COLO668 (cell line): ENCODE measurements around the gene THSD7A.
A peak's percentile ranks its signal among the peaks of the same experiment; 100 is the strongest.

Experiments
- DNase-seq: peaks from one replicate; lab custom pipeline; 2025; ENCODE audit not compliant: unreplicated experiment; lab: John Stamatoyannopoulos, UW

THSD7A gene

GRCh38 chr7:11751315-11751714 is 80.7 kb downstream of the THSD7A start:
- DNase-seq: no peak

GRCh38 chr7:11750191-11750590 is 81.8 kb downstream of the THSD7A start:
- no peak for DNase-seq

DNA sequence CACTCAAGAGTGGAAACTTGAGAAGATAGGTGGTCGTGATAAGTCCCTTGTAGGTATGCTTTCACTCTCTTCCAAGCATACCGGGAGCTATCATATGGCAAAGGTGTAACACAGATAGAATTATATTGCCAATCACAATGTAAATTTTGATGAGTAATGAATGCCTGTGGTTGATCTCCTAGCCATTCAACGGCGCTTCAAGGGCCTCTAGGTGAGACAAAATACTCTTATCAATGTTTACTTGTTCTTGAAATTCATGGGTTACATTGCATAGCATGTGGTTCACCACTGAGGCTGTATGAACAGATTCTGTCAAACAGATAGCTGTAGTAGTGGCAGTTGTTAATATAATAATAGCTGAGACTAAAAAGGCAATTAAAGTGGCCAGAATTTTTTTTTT is 82.4 kb downstream of the THSD7A start:
- DNase-seq: peak; percentile 56

- peak; percentile 21 for DNase-seq
These were observed 83.1 kb downstream of the THSD7A start for GRCh38 chr7:11748884-11749283.

GRCh38 chr7:11747715-11748485 is 84.1 kb downstream of the THSD7A start:
- no peak for DNase-seq

DNA sequence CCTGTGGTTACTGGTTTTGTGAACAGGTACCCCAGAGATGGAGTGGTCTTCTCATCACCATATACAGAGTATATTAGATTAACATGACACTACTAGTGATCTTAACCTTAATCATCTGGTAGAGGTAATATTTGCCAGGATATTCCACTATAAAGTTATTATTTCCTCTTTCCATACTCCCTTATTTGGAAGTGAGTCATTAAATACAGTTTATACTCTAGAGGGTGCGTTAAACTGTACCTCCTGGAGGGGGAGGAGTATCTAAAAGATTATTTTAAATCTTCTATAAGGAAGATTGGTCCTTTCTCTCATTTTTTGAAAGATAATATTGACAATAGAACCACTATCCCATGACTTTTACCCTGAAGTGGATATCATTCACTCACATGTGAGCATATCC is 85.4 kb downstream of the THSD7A start:
- DNase-seq: no peak

- no peak for DNase-seq
These were observed 88.5 kb downstream of the THSD7A start for GRCh38 chr7:11743548-11743947.

DNA sequence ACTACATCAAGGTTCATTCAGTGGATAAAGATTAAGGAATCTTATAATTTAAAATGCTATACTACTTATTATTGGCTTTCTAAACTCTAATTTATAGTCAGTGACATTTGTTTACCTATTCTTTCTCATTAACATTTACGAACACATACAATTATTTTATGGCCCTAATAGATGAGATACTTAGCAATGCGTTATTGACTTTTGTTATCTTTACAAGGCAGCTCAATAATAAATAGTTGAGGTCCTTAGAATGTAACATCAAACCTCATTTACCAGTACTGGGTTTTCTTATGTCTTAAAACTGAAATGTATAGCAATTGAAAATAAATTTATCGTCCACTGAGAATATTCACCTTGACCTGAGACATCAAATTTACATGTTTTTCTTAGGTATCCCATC is 89.0 kb downstream of the THSD7A start:
- DNase-seq: no peak

- no peak for DNase-seq
These were observed 89.5 kb downstream of the THSD7A start for GRCh38 chr7:11742496-11742895.

DNA sequence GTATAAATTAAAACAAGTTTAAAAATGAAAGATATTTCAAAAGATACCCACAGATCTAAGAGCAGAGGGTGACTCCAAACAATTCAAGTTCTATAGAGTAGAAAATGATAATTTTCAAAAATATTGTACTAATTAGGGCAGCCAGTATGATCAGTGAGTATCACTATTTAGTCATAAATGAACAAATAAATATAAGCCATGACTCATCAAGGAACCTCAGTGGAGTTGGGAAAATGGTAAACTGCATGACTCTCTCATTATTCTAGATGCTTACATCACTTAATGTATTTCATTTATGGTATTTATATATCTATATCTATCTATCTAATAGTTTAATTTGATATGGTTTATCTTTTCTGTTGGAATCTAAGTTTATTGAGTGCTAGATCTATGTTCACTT is 94.3 kb downstream of the THSD7A start:
- no peak for DNase-seq

- DNase-seq: no peak
These were observed 99.8 kb downstream of the THSD7A start for GRCh38 chr7:11732207-11732606.

GRCh38 chr7:11730725-11731124 is 101.3 kb downstream of the THSD7A start:
- DNase-seq: no peak

GRCh38 chr7:11727864-11728263 is 104.1 kb downstream of the THSD7A start:
- DNase-seq: no peak

GRCh38 chr7:11726794-11727155 is 105.2 kb downstream of the THSD7A start:
- no peak for DNase-seq

DNA sequence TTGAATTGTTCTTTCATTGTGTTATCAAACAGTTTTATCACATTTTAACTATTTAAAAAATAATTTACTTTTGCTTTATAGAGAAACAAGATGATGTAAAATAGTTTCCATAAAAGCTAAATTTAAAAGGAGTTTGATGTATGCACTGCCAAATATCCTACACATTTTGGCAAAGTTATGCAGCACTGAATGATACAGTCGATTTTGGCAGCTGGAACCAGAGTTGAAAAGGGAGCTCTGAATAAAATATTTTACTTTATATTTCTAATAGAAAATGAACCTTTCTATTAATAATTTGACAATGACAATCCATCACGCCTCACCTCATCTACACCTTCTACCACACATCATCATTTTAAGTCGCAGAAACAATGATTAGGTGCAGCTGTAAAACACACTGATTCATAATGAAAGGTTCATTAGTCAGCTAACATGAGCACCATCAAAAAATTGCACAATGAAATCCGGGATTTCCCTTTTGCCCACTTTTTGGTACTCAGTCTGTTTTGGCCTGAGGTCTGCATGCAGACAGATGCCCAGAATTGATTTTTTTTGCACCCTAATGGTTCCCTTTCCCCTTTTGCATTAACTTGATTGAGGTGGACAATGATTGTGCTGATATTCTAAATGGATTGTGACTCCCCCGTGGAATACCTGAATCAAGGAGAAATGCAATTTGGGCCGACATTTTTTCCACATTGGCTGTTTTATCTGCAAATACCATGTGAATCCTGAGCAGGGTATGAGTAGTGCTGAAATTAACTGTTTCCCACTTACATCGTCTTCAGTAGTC is 105.8 kb downstream of the THSD7A start:
- DNase-seq: no peak

GRCh38 chr7:11716185-11716584 is 115.8 kb downstream of the THSD7A start:
- DNase-seq: no peak

- no peak for DNase-seq
These were observed 117.3 kb downstream of the THSD7A start for GRCh38 chr7:11714676-11715075.

DNA sequence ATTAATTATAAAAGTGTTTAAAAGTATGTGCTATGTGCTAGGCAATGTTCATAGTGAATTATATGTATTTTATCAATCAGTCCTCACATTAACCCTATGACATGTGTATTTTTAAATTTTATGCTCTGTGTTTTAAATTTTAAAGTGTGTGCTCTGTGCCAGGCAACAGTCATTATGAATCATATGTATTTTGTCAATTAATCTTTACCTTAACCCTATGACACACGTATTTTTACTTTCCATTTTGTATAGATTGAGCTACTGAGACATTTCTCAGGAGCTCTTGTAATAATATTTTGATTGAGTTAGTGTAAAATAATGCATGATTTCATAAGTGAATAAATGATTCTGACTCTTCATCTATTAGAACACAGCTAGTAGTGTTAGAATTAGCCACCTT is 117.8 kb downstream of the THSD7A start:
- DNase-seq: no peak

DNA sequence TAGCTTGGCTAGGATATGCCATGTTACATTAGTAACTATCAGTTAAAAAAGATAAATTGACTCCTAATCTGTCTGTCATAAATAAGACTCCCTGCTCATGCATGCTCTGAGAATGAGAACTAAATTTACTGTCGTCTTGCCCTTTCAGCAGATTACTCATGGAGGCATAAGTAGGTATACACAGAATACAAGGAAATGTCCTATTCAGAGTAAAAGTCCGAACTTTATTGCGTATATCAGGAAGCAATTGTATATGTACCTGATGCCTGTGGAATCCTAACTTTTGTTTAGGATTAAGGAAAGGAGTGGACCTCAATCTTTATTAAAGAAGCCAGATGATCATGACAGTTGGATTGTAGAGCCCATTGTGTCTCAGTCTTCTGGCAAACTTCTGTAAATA is 118.6 kb downstream of the THSD7A start:
- DNase-seq: no peak

DNA sequence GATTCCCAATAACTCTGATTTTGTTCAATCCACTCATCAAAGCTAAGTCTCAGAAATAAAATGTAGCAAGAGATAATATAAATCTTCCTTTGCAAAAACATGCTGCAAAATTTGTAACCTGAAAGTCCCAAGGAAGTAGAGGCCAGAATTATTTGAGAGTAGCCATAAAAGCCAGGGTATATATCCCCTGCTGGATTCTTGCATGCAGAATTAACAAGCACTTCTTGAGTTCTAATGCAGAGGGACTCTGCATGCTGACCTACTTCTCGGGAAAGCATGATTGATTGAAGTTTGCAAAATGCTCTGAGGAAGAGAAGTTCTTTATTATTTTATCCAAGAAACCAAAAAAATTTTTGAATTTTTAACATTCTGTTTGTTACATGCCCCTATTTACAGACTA is 121.6 kb downstream of the THSD7A start:
- no peak for DNase-seq

- no peak for DNase-seq
These were observed 122.8 kb downstream of the THSD7A start for GRCh38 chr7:11709196-11709595.

DNA sequence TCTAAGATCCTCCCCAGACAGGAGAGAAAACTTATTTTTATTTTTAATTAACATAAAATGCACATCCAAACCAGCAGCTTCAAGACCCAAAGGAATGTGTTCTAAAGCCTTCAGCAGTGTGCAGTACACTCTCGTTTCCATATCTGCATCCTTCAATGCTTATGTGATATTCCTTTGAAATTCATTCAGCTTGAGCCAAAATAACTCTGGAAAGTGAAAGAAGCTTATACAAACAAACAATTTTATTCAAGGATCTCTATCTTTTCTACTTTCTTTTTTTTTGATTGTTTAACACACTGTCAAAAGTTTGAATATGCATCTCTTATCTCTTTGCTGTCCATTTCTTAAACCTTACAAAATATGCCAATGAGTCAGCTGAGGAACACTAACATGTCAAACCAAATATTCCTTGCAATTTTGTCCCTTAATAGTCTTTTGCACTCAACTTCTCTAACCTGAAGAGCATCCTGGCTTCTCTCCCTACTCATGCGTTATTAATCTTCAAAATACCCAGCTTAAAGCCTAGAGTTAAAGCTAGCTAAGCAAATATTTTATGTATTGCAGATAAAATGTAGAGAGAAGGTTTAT is 124.3 kb downstream of the THSD7A start:
- DNase-seq: no peak
